ENCODE measurements around the gene SLC25A27.

Gene SLC25A27

DNA sequence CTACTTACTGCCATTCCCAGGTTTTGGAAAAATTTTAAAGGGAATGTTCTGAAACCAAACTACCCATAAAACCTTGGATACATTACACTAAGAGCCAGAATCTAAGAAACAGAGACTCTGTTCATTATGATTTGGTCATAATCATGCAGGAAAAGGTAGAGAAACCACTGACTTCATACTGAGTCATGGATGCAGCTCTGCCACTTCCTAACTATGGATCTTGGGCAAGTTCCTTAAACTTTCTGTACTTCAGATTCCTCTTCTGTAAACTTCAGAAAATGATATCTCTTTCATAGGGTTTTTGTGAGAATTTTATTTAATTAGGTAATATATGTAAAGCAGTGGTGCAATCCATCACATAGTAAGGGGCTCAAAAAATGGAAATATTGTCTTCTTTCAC is 62.4 kb downstream of the SLC25A27 start:
- no peak for DNase-seq (ENCODE audit: low spot score)

- DNase-seq (ENCODE audit: low spot score): no peak
Observed at GRCh38 chr6:46719099-46719498, 66.3 kb downstream of the SLC25A27 start.

GRCh38 chr6:46720401-46720800 is 67.6 kb downstream of the SLC25A27 start:
- DNase-seq (ENCODE audit: low spot score): no peak

Measured in left forelimb (tissue), 1 donor.